PC-3 (cell line): ENCODE data around the gene CTNNA3.
"Not testable (repeated sequence)": the region's sequence is repeated elsewhere in the genome, so short reads cannot be mapped to it uniquely, and the experiment has no call there.

Source experiments
- EZH2 ChIP-seq: fragments of 300-600 bp; sonication (generic); IDR thresholded peaks from one replicate; pipeline ENCODE4 v1.6.1; 2017; ENCODE audit warnings: antibody characterized with exemption, mild to moderate bottlenecking, low read length; ENCODE audit not compliant: unreplicated experiment
- EZH2phosphoT487 ChIP-seq: fragments of 300-600 bp; sonication (generic); IDR thresholded peaks from 2 replicates; pipeline ENCODE4 v1.6.1; 2018; ENCODE audit warnings: mild to moderate bottlenecking, antibody characterized with exemption, low read length, borderline replicate concordance
- TF ChIP-seq, protein P1 (sequence below): fragments of 300-600 bp; sonication (generic); conservative IDR thresholded peaks from 2 replicates; pipeline ENCODE4 v1.5.1; 2017; ENCODE audit warnings: antibody characterized with exemption, low read depth, mild to moderate bottlenecking, low read length

DNA sequence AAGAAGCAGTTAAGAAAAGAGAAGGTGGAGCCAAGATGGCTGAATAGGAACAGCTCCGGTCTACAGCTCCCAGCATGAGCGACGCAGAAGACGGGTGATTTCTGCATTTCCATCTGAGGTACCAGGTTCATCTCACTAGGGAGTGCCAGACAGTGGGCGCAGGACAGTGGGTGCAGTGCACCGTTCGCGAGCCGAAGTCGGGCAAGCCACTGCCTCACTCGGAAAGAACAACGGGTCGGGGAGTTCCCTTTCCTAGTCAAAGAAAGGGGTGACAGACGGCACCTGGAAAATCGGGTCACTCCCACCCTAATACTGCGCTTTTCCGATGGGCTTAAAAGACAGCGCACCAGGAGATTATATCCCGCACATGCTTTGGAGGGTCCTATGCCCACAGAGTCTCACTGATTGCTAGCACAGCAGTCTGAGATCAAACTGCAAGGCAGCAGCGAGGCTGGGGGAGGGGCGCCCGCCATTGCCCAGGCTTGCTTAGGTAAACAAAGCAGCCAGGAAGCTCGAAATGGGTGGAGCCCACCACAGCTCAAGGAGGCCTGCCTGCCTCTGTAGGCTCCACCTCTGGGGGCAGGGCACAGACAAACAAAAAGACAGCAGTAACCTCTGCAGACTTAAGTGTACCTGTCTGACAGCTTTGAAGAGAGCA is 3.7 kb upstream of the CTNNA3 start:
- TF ChIP-seq, protein P1, sequence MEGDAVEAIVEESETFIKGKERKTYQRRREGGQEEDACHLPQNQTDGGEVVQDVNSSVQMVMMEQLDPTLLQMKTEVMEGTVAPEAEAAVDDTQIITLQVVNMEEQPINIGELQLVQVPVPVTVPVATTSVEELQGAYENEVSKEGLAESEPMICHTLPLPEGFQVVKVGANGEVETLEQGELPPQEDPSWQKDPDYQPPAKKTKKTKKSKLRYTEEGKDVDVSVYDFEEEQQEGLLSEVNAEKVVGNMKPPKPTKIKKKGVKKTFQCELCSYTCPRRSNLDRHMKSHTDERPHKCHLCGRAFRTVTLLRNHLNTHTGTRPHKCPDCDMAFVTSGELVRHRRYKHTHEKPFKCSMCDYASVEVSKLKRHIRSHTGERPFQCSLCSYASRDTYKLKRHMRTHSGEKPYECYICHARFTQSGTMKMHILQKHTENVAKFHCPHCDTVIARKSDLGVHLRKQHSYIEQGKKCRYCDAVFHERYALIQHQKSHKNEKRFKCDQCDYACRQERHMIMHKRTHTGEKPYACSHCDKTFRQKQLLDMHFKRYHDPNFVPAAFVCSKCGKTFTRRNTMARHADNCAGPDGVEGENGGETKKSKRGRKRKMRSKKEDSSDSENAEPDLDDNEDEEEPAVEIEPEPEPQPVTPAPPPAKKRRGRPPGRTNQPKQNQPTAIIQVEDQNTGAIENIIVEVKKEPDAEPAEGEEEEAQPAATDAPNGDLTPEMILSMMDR = not testable (repeated sequence)
- not testable (repeated sequence) for TF ChIP-seq EZH2, EZH2phosphoT487
